ENCODE measurements around the gene HBA2.

- TF ChIP-seq CTCF (IDR thresholded peaks at IDR 0.05; ENCODE audit: low read depth, low read length) (no peak), POLR2A (IDR thresholded peaks at IDR 0.05; ENCODE audit: extremely low read depth, insufficient read length) (no peak), MYC (IDR thresholded peaks at IDR 0.05; ENCODE audit: low read depth, low read length) (no peak), MAX (IDR thresholded peaks at IDR 0.05; ENCODE audit: low read depth, low read length) (no peak)
Observed at GRCh38 chr16:200388-200787, 27.7 kb downstream of the HBA2 start.

Data from NB4 (cell line).